GM12872 (cell line): Measurements from ENCODE around the gene FNDC3B.

Experiments
- CTCF ChIP-seq: IDR thresholded peaks from 3 replicates; pipeline ENCODE4 v1.5.1; 2011; ENCODE audit warnings: low read depth, mild to moderate bottlenecking, low read length, moderate library complexity; ENCODE audit not compliant: insufficient read depth

Gene FNDC3B

GRCh38 chr3:172224560-172225214 is 185.3 kb downstream of the FNDC3B start:
- no peak for TF ChIP-seq CTCF

GRCh38 chr3:172225215-172225707 is 185.9 kb downstream of the FNDC3B start:
- no peak for TF ChIP-seq CTCF

- TF ChIP-seq CTCF, result no peak
These were observed 187.5 kb downstream of the FNDC3B start for GRCh38 chr3:172226831-172227230.

GRCh38 chr3:172227340-172228035 is 188.1 kb downstream of the FNDC3B start:
- no peak for TF ChIP-seq CTCF

GRCh38 chr3:172228036-172228415 is 188.6 kb downstream of the FNDC3B start:
- no peak for TF ChIP-seq CTCF

GRCh38 chr3:172229462-172229861 is 190.1 kb downstream of the FNDC3B start:
- no peak for TF ChIP-seq CTCF

- TF ChIP-seq CTCF, result no peak
These were observed 192.0 kb downstream of the FNDC3B start for GRCh38 chr3:172231318-172231901.
